Spleen (tissue), 11 donors: Measurements from ENCODE around the gene ZNF841. TPM values are rescaled to one million over a fixed set of nuclear protein-coding genes. Genes with fewer than 3 reads are reported as not detected.
A peak's percentile ranks its signal among the peaks of the same experiment; 100 is the strongest.

ENCODE experiments used
- DNase-seq: peaks from one replicate; pipeline ENCODE4 v3.0.0-alpha.2; 2020
- H3K27ac ChIP-seq, 8 donors: fragments of 200-600 bp; sonication (generic) in 7 of 8; 1 replicate in 4 of 8; 2 replicates in 4 of 8; pipeline versions ENCODE4 v1.5.0 to v1.8.0; 2016 to 2021; ENCODE audit warnings: inconsistent platforms in 4 of 8, mild to moderate bottlenecking in 4 of 8, moderate library complexity in 1 of 8
- H3K27me3 ChIP-seq, 7 donors: fragments of 200-600 bp; sonication (generic) in 6 of 7; replicated peaks in 1 of 7; 1 replicate in 4 of 7; 2 replicates in 3 of 7; pipeline versions ENCODE4 v1.5.0 to v1.8.0; 2016 to 2021; ENCODE audit warnings: inconsistent platforms in 3 of 7, mild to moderate bottlenecking in 1 of 7
- H3K36me3 ChIP-seq, 6 donors: fragments of 200-600 bp; sonication (generic) in 5 of 6; 1 replicate in 4 of 6; 2 replicates in 2 of 6; pipeline versions ENCODE4 v1.5.0 to v1.8.0; 2016 to 2021; ENCODE audit warnings: inconsistent platforms in 2 of 6
- H3K4me1 ChIP-seq, 6 donors: fragments of 200-600 bp; sonication (generic) in 5 of 6; 1 replicate in 3 of 6; 2 replicates in 3 of 6; pipeline versions ENCODE4 v1.5.0 to v1.8.0; 2016 to 2021; ENCODE audit warnings: inconsistent platforms in 3 of 6
- H3K4me3 ChIP-seq, 8 donors: fragments of 200-600 bp; sonication (generic) in 7 of 8; 1 replicate in 4 of 8; 2 replicates in 4 of 8; pipeline versions ENCODE4 v1.5.0 to v1.8.0; 2016 to 2021; ENCODE audit warnings: inconsistent platforms in 4 of 8, mild to moderate bottlenecking in 4 of 8, moderate library complexity in 2 of 8
- H3K9me3 ChIP-seq, 8 donors: fragments of 200-600 bp; sonication (generic) in 7 of 8; 1 replicate in 4 of 8; 2 replicates in 4 of 8; pipeline versions ENCODE4 v1.5.0 to v1.8.0; 2016 to 2021; ENCODE audit warnings: inconsistent platforms in 4 of 8
- POLR2A ChIP-seq, 3 donors: fragments of 450-650 bp; IDR thresholded peaks; one replicate each; pipeline ENCODE4 v1.5.1; 2017; ENCODE audit warnings: antibody characterized with exemption in 3 of 3, mild to moderate bottlenecking in 1 of 3
- POLR2AphosphoS5 ChIP-seq, 3 donors: sonication (generic); formaldehyde crosslinking; IDR thresholded peaks; one replicate each; pipeline ENCODE4 v1.5.1; 2017; ENCODE audit warnings: antibody characterized with exemption in 3 of 3
- WGBS, 5 donors: extraction: QIAGEN DNeasy Blood & Tissue Kit in 3 of 5; methylation state at CpG; one replicate each; pipeline versions ENCODE4 v1.1.5 to v1.1.7; 2013 to 2018; 5-methylcytosine and 5-hydroxymethylcytosine counted together
- intact Hi-C: fragments of 100-400 bp; cut with DNase I; formaldehyde crosslinking; loops from one replicate; pipeline ENCODE4 v1.15.0; 2023; ENCODE audit warnings: low total_unique reads
- polyA plus RNA-seq, 3 donors: library from polyadenylated mRNA; stranded (reverse); fragments of 200-250 nt; gene quantifications; one replicate each; pipeline ENCODE4 v1.2.1, GENCODE V29; 2013
- total RNA-seq, 7 donors: library from RNA; depleted of rRNA in 3 of 7; stranded (reverse); fragments of >200 nt in 3 of 7; fragmentation: NEBNext Ultra II Directional in 4 of 7; extraction: Animal tissue kit (Norgen Biotek cat#: 25700) in 4 of 7; gene quantifications; one replicate each; pipeline versions ENCODE4 v1.1.0 to v1.2.1, GENCODE V29; 2016 to 2021
- TF ChIP-seq, protein P1 (sequence below), 11 experiments: fragments of 200-600 bp in 7 of 11; fragments of 450-650 bp in 4 of 11; sonication (generic) in 4 of 11; IDR thresholded peaks in 8 of 11; conservative IDR thresholded peaks in 3 of 11; 1 replicate in 7 of 11; 2 replicates in 4 of 11; pipeline versions ENCODE4 v1.4.0 to v1.8.0; 2016 to 2021; ENCODE audit warnings: antibody characterized with exemption in 11 of 11, inconsistent platforms in 4 of 11, mild to moderate bottlenecking in 1 of 11
- donor health status: healthy with polysubstance abuse.
- donor health status: DM: no; HTN: no; CAD: no; lungs with moderate emphysema.
- donor health status: DM: no; HTN: no; CAD: no.
- donor health status: Bipolar disorder and iron deficiency.
- donor health status: healthy.
- donor health status: DM: no; HTN: no; CAD: no.
- donor health status: DM: yes; HTN: yes; CAD: no.

Gene ZNF841
- total and polyA plus RNA-seq, 10 donors: 6.0 to 39.9 (median 28.1) TPM

DNA sequence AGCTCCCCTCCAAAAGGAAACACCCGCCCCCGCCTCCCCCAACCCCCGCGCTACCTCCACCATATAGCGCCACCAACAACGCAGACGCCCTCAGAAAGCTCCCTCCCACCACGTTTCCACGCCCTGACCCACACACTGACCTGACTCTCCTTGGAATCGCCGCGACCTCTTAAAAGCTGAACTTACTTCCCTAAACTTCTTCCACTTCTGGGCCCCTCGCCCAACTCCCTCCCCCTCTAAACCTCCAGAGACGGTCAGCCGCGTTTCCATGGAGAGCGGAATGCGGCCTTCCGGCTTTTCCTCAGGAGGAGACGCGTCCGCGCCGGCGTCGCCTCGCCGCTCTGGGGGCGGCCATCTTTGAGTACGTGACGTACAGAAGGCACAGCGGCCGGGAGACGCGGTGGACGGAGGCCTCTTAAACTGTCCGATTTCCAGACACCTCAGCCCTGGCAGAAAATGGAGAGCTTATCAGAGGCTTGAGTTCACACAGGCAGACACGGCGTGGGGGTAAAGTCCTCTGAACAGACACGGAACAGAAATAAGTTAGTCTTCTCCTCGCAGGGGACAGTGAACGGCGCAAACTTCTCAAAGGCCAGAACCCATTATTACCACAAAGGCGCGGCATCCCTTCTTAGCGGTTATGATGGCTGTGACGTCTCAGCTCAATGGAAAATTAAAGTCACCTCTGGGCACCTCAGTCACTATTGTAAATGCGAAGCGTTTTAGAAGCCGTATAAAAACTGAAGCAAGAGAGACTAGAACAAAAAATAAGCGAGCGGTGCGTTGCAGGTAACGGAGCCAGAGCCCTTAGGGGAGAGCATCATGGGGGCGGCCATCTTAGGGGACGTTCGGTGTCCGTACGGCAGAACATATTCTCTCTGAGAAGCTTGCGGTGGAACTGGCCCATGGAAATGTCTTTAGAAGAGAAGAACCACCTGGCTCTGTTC is 46.7 kb downstream of the ZNF841 start, which contains the start of gene ZNF432:
Gene ZNF432, minus strand, starts transcription at position 284 of the 947 bp plus-strand sequence. CDS start 1,970 bp downstream, outside the sequence.
- Histone ChIP-seq H3K36me3 (peaks cover 7 to 40% (median 26%) of the 10 kb centered on the region in 6 donors), H3K4me1 (peaks cover 5 to 27% (median 11%) of the 10 kb centered on the region in 6 donors), H3K9me3 (peaks cover 0 to 73% (median 66%) of the 10 kb centered on the region in 8 donors), H3K4me3 (peak within 1 kb of the TSS; percentile 48 to 78 (median 64)), H3K27ac (peak within 1 kb of the TSS; percentile 88 to 99 (median 96)), H3K27me3 (no peaks in the 10 kb centered on the region)
- TF ChIP-seq, protein P1, sequence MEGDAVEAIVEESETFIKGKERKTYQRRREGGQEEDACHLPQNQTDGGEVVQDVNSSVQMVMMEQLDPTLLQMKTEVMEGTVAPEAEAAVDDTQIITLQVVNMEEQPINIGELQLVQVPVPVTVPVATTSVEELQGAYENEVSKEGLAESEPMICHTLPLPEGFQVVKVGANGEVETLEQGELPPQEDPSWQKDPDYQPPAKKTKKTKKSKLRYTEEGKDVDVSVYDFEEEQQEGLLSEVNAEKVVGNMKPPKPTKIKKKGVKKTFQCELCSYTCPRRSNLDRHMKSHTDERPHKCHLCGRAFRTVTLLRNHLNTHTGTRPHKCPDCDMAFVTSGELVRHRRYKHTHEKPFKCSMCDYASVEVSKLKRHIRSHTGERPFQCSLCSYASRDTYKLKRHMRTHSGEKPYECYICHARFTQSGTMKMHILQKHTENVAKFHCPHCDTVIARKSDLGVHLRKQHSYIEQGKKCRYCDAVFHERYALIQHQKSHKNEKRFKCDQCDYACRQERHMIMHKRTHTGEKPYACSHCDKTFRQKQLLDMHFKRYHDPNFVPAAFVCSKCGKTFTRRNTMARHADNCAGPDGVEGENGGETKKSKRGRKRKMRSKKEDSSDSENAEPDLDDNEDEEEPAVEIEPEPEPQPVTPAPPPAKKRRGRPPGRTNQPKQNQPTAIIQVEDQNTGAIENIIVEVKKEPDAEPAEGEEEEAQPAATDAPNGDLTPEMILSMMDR (IDR thresholded peaks at IDR 0.05 in 8 of 11, conservative IDR thresholded peaks at IDR 0.05 in 3 of 11): no peak
- TF ChIP-seq POLR2AphosphoS5 (IDR thresholded peaks at IDR 0.05) (peak; percentile 87 to 94 (median 94)), POLR2A (IDR thresholded peaks at IDR 0.05) (peak in 1 of 3 donors; percentile 40)
- WGBS, 5 donors: 0 to 1% (median 0%) methylated on average over 59 to 60 of the region's 60 CpGs
- peak; percentile 97 for DNase-seq
- intact Hi-C loops: no loop called here

DNA sequence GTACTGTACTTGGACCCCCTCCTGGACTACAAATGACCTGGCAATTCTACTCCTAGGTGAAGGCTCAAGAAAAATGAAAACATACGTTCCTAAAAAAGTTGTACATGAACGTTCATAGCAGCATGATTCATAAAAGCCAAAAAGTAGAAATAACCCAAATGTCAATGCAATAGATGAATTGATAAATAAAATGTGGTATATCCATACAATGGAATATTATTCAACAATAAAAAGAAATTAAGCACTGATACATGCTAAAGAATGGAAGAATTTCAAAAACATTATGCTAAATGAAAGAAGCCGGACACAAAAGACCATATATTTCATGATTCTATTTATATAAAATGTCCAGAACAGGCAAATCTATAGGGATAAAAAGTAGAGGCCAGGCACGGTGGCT is 56.4 kb downstream of the ZNF841 start:
- 95 to 98% (median 97%) methylated on average over 4 of the region's 4 CpGs for WGBS, 5 donors
- Histone ChIP-seq H3K4me1 (no peaks in the 10 kb centered on the region), H3K27ac (no peak overlapping the region), H3K9me3 (peaks cover 21 to 95% (median 94%) of the 10 kb centered on the region in 8 donors), H3K4me3 (no peak overlapping the region), H3K36me3 (peaks cover 49 to 100% (median 89%) of the 10 kb centered on the region in 6 donors), H3K27me3 (no peaks in the 10 kb centered on the region)
- DNase-seq: no peak
- TF ChIP-seq POLR2AphosphoS5 (IDR thresholded peaks at IDR 0.05) (no peak), POLR2A (IDR thresholded peaks at IDR 0.05) (no peak)
- TF ChIP-seq, protein P1 (IDR thresholded peaks at IDR 0.05 in 8 of 11, conservative IDR thresholded peaks at IDR 0.05 in 3 of 11): no peak
- intact Hi-C loops: no loop called here

DNA sequence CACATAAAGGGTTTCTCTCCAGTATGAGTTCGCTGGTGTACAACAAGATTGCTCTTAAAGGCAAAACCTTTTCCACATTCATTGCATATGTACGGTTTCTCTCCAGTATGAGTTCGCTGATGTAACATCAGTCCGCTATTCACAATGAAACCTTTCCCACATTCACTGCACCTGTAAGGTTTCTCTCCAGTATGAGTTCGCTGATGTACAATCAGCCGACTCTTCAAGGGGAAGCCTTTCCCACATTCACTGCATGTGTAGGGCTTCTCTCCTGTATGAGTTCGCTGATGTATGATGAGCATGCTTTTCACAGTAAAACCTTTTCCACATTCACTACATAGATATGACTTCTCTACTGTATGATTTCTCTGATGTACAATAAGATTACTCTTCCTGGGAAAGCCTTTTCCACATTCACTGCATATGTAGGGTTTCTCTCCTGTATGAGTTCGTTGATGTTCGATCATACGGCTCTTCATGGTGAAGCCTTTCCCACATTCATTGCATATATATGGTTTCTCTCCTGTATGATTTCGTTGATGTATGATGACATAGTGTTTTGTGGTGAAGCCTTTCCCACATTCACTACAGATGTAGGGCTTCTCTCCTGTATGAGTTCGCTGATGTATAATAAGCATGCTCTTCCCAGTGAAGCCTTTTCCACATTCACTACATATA is 61.4 kb downstream of the ZNF841 start:
- no peak for TF ChIP-seq POLR2A (IDR thresholded peaks at IDR 0.05)
- TF ChIP-seq, protein P1 (IDR thresholded peaks at IDR 0.05 in 8 of 11, conservative IDR thresholded peaks at IDR 0.05 in 3 of 11): no peak
- peaks cover 0 to 2% (median under 1%) of the 10 kb centered on the region in 6 donors for H3K4me1 ChIP-seq
- H3K4me3 ChIP-seq: peak overlapping the region in 1 of 8 donors; percentile 8
- no peak overlapping the region for H3K27ac ChIP-seq
- H3K36me3 ChIP-seq: peaks cover 39 to 75% (median 57%) of the 10 kb centered on the region in 6 donors
- H3K27me3 ChIP-seq: no peaks in the 10 kb centered on the region
- 97 to 99% (median 97%) methylated on average over 12 of the region's 12 CpGs for WGBS, 5 donors
- DNase-seq: no peak
- H3K9me3 ChIP-seq: peaks cover 33 to 100% (median 96%) of the 10 kb centered on the region in 8 donors
- intact Hi-C loops: no loop called here
